ENCODE results near the gene SPATA13. TPM values are rescaled to one million over a fixed set of nuclear protein-coding genes. Genes with fewer than 3 reads are reported as not detected.
"Not testable (repeated sequence)": the region's sequence is repeated elsewhere in the genome, so short reads cannot be mapped to it uniquely, and the experiment has no call there.

Gene SPATA13
- total RNA-seq, 1 experiment from 2014 or later: 2.1 TPM

DNA sequence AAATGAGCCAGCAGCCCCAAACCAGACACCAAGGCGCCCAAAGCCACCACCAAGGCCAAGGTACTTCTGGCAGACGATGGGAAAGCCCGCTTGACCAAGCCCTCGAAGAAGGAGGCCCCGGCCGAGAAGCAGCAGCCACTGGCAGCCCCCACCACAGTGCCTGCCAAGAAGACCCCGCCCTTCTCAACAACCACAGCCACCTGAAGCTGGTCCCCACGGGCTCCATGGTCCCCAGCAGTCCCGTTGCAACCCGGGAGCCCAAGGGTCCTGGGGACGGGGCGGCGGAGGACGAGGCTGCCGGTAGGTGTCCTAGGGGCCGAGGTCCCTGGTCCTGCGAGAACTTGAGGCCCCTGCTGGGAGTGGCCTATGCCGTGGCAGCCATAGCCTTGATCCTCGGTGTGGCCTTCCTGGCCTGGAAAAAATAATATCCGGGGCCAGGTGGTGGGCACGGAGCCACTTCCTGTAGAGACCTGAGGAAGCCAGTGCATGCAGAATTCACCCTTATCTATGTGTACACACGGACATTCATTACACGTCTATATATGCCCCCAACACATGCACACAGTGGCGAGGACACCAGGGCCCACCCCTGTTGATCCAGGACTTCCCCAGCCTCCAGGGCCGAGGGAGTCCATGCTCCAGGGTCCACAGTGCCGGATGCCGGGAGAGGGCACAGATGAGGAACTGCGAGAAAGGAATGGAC lies 162.7 kb downstream of the SPATA13 start:
- no peak for DNase-seq
- H3K4me1 ChIP-seq (ENCODE audit: low read length): no peaks in the 10 kb centered on the region

GRCh38 chr13:24323739-24324075 lies 163.2 kb downstream of the SPATA13 start:
- no peak overlapping the region for H3K27ac ChIP-seq (ENCODE audit: low read length)

More for the DNA sequence above, 162.7 kb downstream of the SPATA13 start:
- Histone ChIP-seq H3K9ac (ENCODE audit: low read length) (no peak overlapping the region), H3K4me3 (ENCODE audit: low read length) (no peak overlapping the region), H3K79me2 (ENCODE audit: low read length) (no peaks in the 10 kb centered on the region), H2AFZ (ENCODE audit: low read length) (no peak overlapping the region), H4K20me1 (ENCODE audit: insufficient read depth, low read depth, low read length) (no peaks in the 10 kb centered on the region), H3K9me2 (replicated peaks; ENCODE audit: insufficient read depth, low read length) (no peaks in the 10 kb centered on the region), H3K36me3 (ENCODE audit: insufficient read depth, low read length) (no peaks in the 10 kb centered on the region), H3K27me3 (ENCODE audit: low read length) (no peaks in the 10 kb centered on the region), H3K9me3 (ENCODE audit: low read length) (no peaks in the 10 kb centered on the region), H3K27ac (ENCODE audit: low read length) (no peak overlapping the region), H3K4me2 (ENCODE audit: low read depth, low read length, poor library complexity, severe bottlenecking) (no peak overlapping the region)

GRCh38 chr13:24327598-24327997 lies 167.1 kb downstream of the SPATA13 start:
- H3K9ac ChIP-seq (ENCODE audit: low read length); H3K9me3 ChIP-seq (ENCODE audit: low read length); H3K36me3 ChIP-seq (ENCODE audit: insufficient read depth, low read length); H3K79me2 ChIP-seq (ENCODE audit: low read length); H3K4me2 ChIP-seq (ENCODE audit: low read depth, low read length, poor library complexity, severe bottlenecking); H3K27ac ChIP-seq (ENCODE audit: low read length); DNase-seq; H3K27me3 ChIP-seq (ENCODE audit: low read length); H2AFZ ChIP-seq (ENCODE audit: low read length); H3K9me2 ChIP-seq (replicated peaks; ENCODE audit: insufficient read depth, low read length); H3K4me3 ChIP-seq (ENCODE audit: low read length); H4K20me1 ChIP-seq (ENCODE audit: insufficient read depth, low read depth, low read length); H3K4me1 ChIP-seq (ENCODE audit: low read length): not testable (repeated sequence)

More at GRCh38 chr13:24323739-24324075, 163.2 kb downstream of the SPATA13 start:
- Histone ChIP-seq H3K36me3 (ENCODE audit: insufficient read depth, low read length) (no peaks in the 10 kb centered on the region), H4K20me1 (ENCODE audit: insufficient read depth, low read depth, low read length) (no peaks in the 10 kb centered on the region), H3K79me2 (ENCODE audit: low read length) (no peaks in the 10 kb centered on the region), H3K9ac (ENCODE audit: low read length) (no peak overlapping the region), H3K9me2 (replicated peaks; ENCODE audit: insufficient read depth, low read length) (no peaks in the 10 kb centered on the region), H3K4me2 (ENCODE audit: low read depth, low read length, poor library complexity, severe bottlenecking) (no peak overlapping the region), H3K9me3 (ENCODE audit: low read length) (no peaks in the 10 kb centered on the region), H2AFZ (ENCODE audit: low read length) (no peak overlapping the region), H3K4me1 (ENCODE audit: low read length) (no peaks in the 10 kb centered on the region), H3K4me3 (ENCODE audit: low read length) (no peak overlapping the region), H3K27me3 (ENCODE audit: low read length) (no peaks in the 10 kb centered on the region)
- no peak for DNase-seq

- Histone ChIP-seq H4K20me1 (ENCODE audit: insufficient read depth, low read depth, low read length) (no peaks in the 10 kb centered on the region), H3K9me3 (ENCODE audit: low read length) (no peaks in the 10 kb centered on the region), H3K27me3 (ENCODE audit: low read length) (no peaks in the 10 kb centered on the region), H3K9me2 (replicated peaks; ENCODE audit: insufficient read depth, low read length) (no peaks in the 10 kb centered on the region), H3K79me2 (ENCODE audit: low read length) (no peaks in the 10 kb centered on the region), H3K4me3 (ENCODE audit: low read length) (no peak overlapping the region), H3K36me3 (ENCODE audit: insufficient read depth, low read length) (no peaks in the 10 kb centered on the region), H3K27ac (ENCODE audit: low read length) (no peak overlapping the region), H3K4me2 (ENCODE audit: low read depth, low read length, poor library complexity, severe bottlenecking) (no peak overlapping the region), H2AFZ (ENCODE audit: low read length) (no peak overlapping the region), H3K4me1 (ENCODE audit: low read length) (no peaks in the 10 kb centered on the region), H3K9ac (ENCODE audit: low read length) (no peak overlapping the region)
- DNase-seq: no peak
These were observed 167.6 kb downstream of the SPATA13 start for GRCh38 chr13:24328145-24328544.

GRCh38 chr13:24338721-24339120 lies 178.2 kb downstream of the SPATA13 start:
- H3K27ac ChIP-seq (ENCODE audit: low read length): no peak overlapping the region
- H3K4me2 ChIP-seq (ENCODE audit: low read depth, low read length, poor library complexity, severe bottlenecking): no peak overlapping the region
- DNase-seq: no peak
- H3K4me3 ChIP-seq (ENCODE audit: low read length): no peak overlapping the region
- H3K4me1 ChIP-seq (ENCODE audit: low read length): no peaks in the 10 kb centered on the region
- no peaks in the 10 kb centered on the region for H3K36me3 ChIP-seq (ENCODE audit: insufficient read depth, low read length)
- H2AFZ ChIP-seq (ENCODE audit: low read length): no peak overlapping the region
- no peaks in the 10 kb centered on the region; the same call in 1 of the 2 replicates for H3K9me3 ChIP-seq (ENCODE audit: low read length)
- H4K20me1 ChIP-seq (ENCODE audit: insufficient read depth, low read depth, low read length): no peaks in the 10 kb centered on the region
- H3K79me2 ChIP-seq (ENCODE audit: low read length): no peaks in the 10 kb centered on the region
- no peak overlapping the region for H3K9ac ChIP-seq (ENCODE audit: low read length)
- no peaks in the 10 kb centered on the region for H3K9me2 ChIP-seq (replicated peaks; ENCODE audit: insufficient read depth, low read length)
- H3K27me3 ChIP-seq (ENCODE audit: low read length): no peaks in the 10 kb centered on the region

GRCh38 chr13:24339937-24340607 lies 179.6 kb downstream of the SPATA13 start:
- Histone ChIP-seq H3K27ac (ENCODE audit: low read length) (no peak overlapping the region), H3K9ac (ENCODE audit: low read length) (no peak overlapping the region), H3K9me3 (ENCODE audit: low read length) (no peaks in the 10 kb centered on the region; the same call in 1 of the 2 replicates), H3K27me3 (ENCODE audit: low read length) (no peaks in the 10 kb centered on the region), H4K20me1 (ENCODE audit: insufficient read depth, low read depth, low read length) (no peaks in the 10 kb centered on the region), H3K36me3 (ENCODE audit: insufficient read depth, low read length) (no peaks in the 10 kb centered on the region), H3K79me2 (ENCODE audit: low read length) (no peaks in the 10 kb centered on the region), H2AFZ (ENCODE audit: low read length) (no peak overlapping the region), H3K4me3 (ENCODE audit: low read length) (no peak overlapping the region), H3K4me1 (ENCODE audit: low read length) (no peaks in the 10 kb centered on the region), H3K9me2 (replicated peaks; ENCODE audit: insufficient read depth, low read length) (no peaks in the 10 kb centered on the region), H3K4me2 (ENCODE audit: low read depth, low read length, poor library complexity, severe bottlenecking) (no peak overlapping the region)
- DNase-seq: no peak

GRCh38 chr13:24340608-24340955 lies 180.1 kb downstream of the SPATA13 start:
- H3K9me2 ChIP-seq (replicated peaks; ENCODE audit: insufficient read depth, low read length): no peaks in the 10 kb centered on the region
- H3K79me2 ChIP-seq (ENCODE audit: low read length): no peaks in the 10 kb centered on the region
- H3K27me3 ChIP-seq (ENCODE audit: low read length): no peaks in the 10 kb centered on the region
- no peak overlapping the region for H3K4me3 ChIP-seq (ENCODE audit: low read length)
- H3K4me2 ChIP-seq (ENCODE audit: low read depth, low read length, poor library complexity, severe bottlenecking): no peak overlapping the region
- no peak for DNase-seq
- H3K9me3 ChIP-seq (ENCODE audit: low read length): no peaks in the 10 kb centered on the region; the same call in 1 of the 2 replicates
- no peaks in the 10 kb centered on the region for H3K36me3 ChIP-seq (ENCODE audit: insufficient read depth, low read length)
- no peaks in the 10 kb centered on the region for H4K20me1 ChIP-seq (ENCODE audit: insufficient read depth, low read depth, low read length)
- H3K4me1 ChIP-seq (ENCODE audit: low read length): no peaks in the 10 kb centered on the region
- H3K27ac ChIP-seq (ENCODE audit: low read length): no peak overlapping the region
- H3K9ac ChIP-seq (ENCODE audit: low read length): no peak overlapping the region
- no peak overlapping the region for H2AFZ ChIP-seq (ENCODE audit: low read length)

GRCh38 chr13:24341439-24341838 lies 180.9 kb downstream of the SPATA13 start:
- Histone ChIP-seq H4K20me1 (ENCODE audit: insufficient read depth, low read depth, low read length) (no peaks in the 10 kb centered on the region), H3K9me2 (replicated peaks; ENCODE audit: insufficient read depth, low read length) (no peaks in the 10 kb centered on the region), H3K4me1 (ENCODE audit: low read length) (no peaks in the 10 kb centered on the region), H3K4me3 (ENCODE audit: low read length) (no peak overlapping the region), H2AFZ (ENCODE audit: low read length) (no peak overlapping the region), H3K27me3 (ENCODE audit: low read length) (no peaks in the 10 kb centered on the region), H3K36me3 (ENCODE audit: insufficient read depth, low read length) (no peaks in the 10 kb centered on the region), H3K27ac (ENCODE audit: low read length) (no peak overlapping the region), H3K4me2 (ENCODE audit: low read depth, low read length, poor library complexity, severe bottlenecking) (no peak overlapping the region), H3K9ac (ENCODE audit: low read length) (no peak overlapping the region), H3K79me2 (ENCODE audit: low read length) (no peaks in the 10 kb centered on the region), H3K9me3 (ENCODE audit: low read length) (no peaks in the 10 kb centered on the region; the same call in 1 of the 2 replicates)
- no peak for DNase-seq

All from Karpas-422 (cell line).